C4-2B (cell line): ENCODE results near the gene MEIOB.

Source experiments
- H3K27ac ChIP-seq: fragments of 450-650 bp; 2 replicates; pipeline ENCODE4 v1.5.1; 2017
- CTCF ChIP-seq: fragments of 450-650 bp; conservative IDR thresholded peaks from 2 replicates; pipeline ENCODE4 v1.5.1; 2017; ENCODE audit warnings: mild to moderate bottlenecking
- ZFX ChIP-seq: fragments of 450-650 bp; IDR thresholded peaks from 2 replicates; pipeline ENCODE4 v1.6.1; 2017

Gene MEIOB

GRCh38 chr16:1794221-1794871 is 77.6 kb downstream of the MEIOB start:
- no peak overlapping the region for H3K27ac ChIP-seq
- TF ChIP-seq CTCF: no peak

- H3K27ac ChIP-seq: no peak within 1 kb of the TSS
- TF ChIP-seq ZFX (no peak), CTCF (no peak)
Measured at GRCh38 chr16:1793578-1794220, 78.3 kb downstream of the MEIOB start, which contains the start of gene IGFALS. IGFALS (minus strand) TSS chr16:1793705; CDS start chr16:1793652, 53 bp downstream.

GRCh38 chr16:1792836-1793577 is 79.0 kb downstream of the MEIOB start:
- no peak overlapping the region for H3K27ac ChIP-seq
- TF ChIP-seq CTCF (no peak), ZFX (no peak)

- no peak overlapping the region for H3K27ac ChIP-seq
- TF ChIP-seq ZFX: no peak
- TF ChIP-seq CTCF: no peak
Measured at GRCh38 chr16:1791943-1792812, 79.8 kb downstream of the MEIOB start.

GRCh38 chr16:1791256-1791942 is 80.6 kb downstream of the MEIOB start:
- no peak for TF ChIP-seq ZFX
- H3K27ac ChIP-seq: no peak overlapping the region

- TF ChIP-seq CTCF (no peak), ZFX (no peak)
- no peak overlapping the region for H3K27ac ChIP-seq
Measured at GRCh38 chr16:1790611-1791255, 81.2 kb downstream of the MEIOB start.

GRCh38 chr16:1790261-1790610 is 81.7 kb downstream of the MEIOB start:
- TF ChIP-seq CTCF (no peak), ZFX (no peak)
- no peak overlapping the region for H3K27ac ChIP-seq
